HG02884 (cell line): Measurements from ENCODE around the gene FAM3A.

ENCODE experiments used
- ATAC-seq: cut with Tn5 transposase; IDR thresholded peaks from one replicate; pipeline ENCODE4 v1.9.1; 2021; ENCODE audit warnings: mild to moderate bottlenecking, moderate library complexity; ENCODE audit not compliant: unreplicated experiment

The FAM3A gene

GRCh38 chrX:154483325-154483724, 32.7 kb downstream of the FAM3A start:
- ATAC-seq: no peak

GRCh38 chrX:154482786-154483185, 33.2 kb downstream of the FAM3A start:
- ATAC-seq: no peak

- ATAC-seq: no peak
Observed at GRCh38 chrX:154481911-154482601, 34.0 kb downstream of the FAM3A start.

- ATAC-seq: no peak
Observed at GRCh38 chrX:154481195-154481594, 34.8 kb downstream of the FAM3A start.

- peak; percentile 75 for ATAC-seq
Observed at GRCh38 chrX:154478728-154479622, 37.1 kb downstream of the FAM3A start, which contains the start of gene LAGE3. Gene LAGE3 (minus strand): TSS chrX:154479281. CDS start chrX:154478915, 366 bp downstream.

GRCh38 chrX:154477891-154478477, 38.0 kb downstream of the FAM3A start:
- no peak for ATAC-seq

- no peak for ATAC-seq
Observed at GRCh38 chrX:154476821-154477220, 39.2 kb downstream of the FAM3A start.

- ATAC-seq: no peak
Observed at GRCh38 chrX:154473683-154474082, 42.3 kb downstream of the FAM3A start.

- no peak for ATAC-seq
Observed at GRCh38 chrX:154472685-154473632, 43.1 kb downstream of the FAM3A start.

GRCh38 chrX:154471839-154472684, 44.0 kb downstream of the FAM3A start:
- ATAC-seq: no peak

GRCh38 chrX:154470914-154471568, 45.0 kb downstream of the FAM3A start:
- ATAC-seq: no peak

- no peak for ATAC-seq
Observed at GRCh38 chrX:154470434-154470833, 45.6 kb downstream of the FAM3A start.

GRCh38 chrX:154469880-154470279, 46.2 kb downstream of the FAM3A start:
- ATAC-seq: no peak

GRCh38 chrX:154469114-154469513, 46.9 kb downstream of the FAM3A start:
- no peak for ATAC-seq

- no peak for ATAC-seq
Observed at GRCh38 chrX:154468217-154468616, 47.8 kb downstream of the FAM3A start.

GRCh38 chrX:154467556-154467955, 48.5 kb downstream of the FAM3A start:
- no peak for ATAC-seq

- ATAC-seq: no peak
Observed at GRCh38 chrX:154466907-154467306, 49.1 kb downstream of the FAM3A start.

- no peak for ATAC-seq
Observed at GRCh38 chrX:154466036-154466435, 50.0 kb downstream of the FAM3A start.

- no peak for ATAC-seq
Observed at GRCh38 chrX:154465601-154466000, 50.4 kb downstream of the FAM3A start.
